ENCODE measurements around the gene CPED1.
A peak's percentile ranks its signal among the peaks of the same experiment; 100 is the strongest.

Gene CPED1

GRCh38 chr7:121151774-121152221 is 163.3 kb downstream of the CPED1 start (continued):
- TF ChIP-seq PRDM10 (tag by site-specific recombination; IDR thresholded peaks at IDR 0.05) (peak; percentile 18; the same call in 1 of the 2 replicates), ZNF26 (tag by site-specific recombination; IDR thresholded peaks at IDR 0.05) (no peak), HOXD13 (CRISPR knock-in tag; IDR thresholded peaks at IDR 0.05; ENCODE audit: borderline replicate concordance) (no peak), ZNF433 (tag by site-specific recombination; IDR thresholded peaks at IDR 0.05; ENCODE audit: low read depth) (no peak), CTCF (tag by site-specific recombination; IDR thresholded peaks at IDR 0.05) (no peak), ZNF561 (tag by site-specific recombination; IDR thresholded peaks at IDR 0.05; ENCODE audit: borderline replicate concordance) (peak; percentile 74), ZBTB8A (tag by site-specific recombination; IDR thresholded peaks at IDR 0.05) (no peak), ZNF175 (tag by site-specific recombination; IDR thresholded peaks at IDR 0.05) (no peak), ZNF211 (tag by site-specific recombination; IDR thresholded peaks at IDR 0.05; ENCODE audit: low read depth) (no peak), ZBTB11 (tag by site-specific recombination; conservative IDR thresholded peaks at IDR 0.05; ENCODE audit: low read depth) (no peak), ZSCAN18 (tag by site-specific recombination; IDR thresholded peaks at IDR 0.05) (no peak), ZNF2 (tag by site-specific recombination; IDR thresholded peaks at IDR 0.05) (no peak), ZNF335 (tag by site-specific recombination; conservative IDR thresholded peaks at IDR 0.05) (peak; percentile 66), ZNF10 (tag by site-specific recombination; IDR thresholded peaks at IDR 0.05) (no peak), ZBTB49 (tag by site-specific recombination; IDR thresholded peaks at IDR 0.05; ENCODE audit: low read depth) (no peak), OVOL3 (tag by site-specific recombination; IDR thresholded peaks at IDR 0.05) (no peak), ZNF600 (tag by site-specific recombination; IDR thresholded peaks at IDR 0.05) (no peak), ZBTB17 (tag by site-specific recombination; IDR thresholded peaks at IDR 0.05) (0 out of 2 replicates have a peak, but pooled peaks have one; percentile 17), ZNF449 (tag by site-specific recombination; IDR thresholded peaks at IDR 0.05) (no peak), ZNF645 (tag by site-specific recombination; IDR thresholded peaks at IDR 0.05) (no peak), ZFHX2 (tag by site-specific recombination; conservative IDR thresholded peaks at IDR 0.05) (no peak)
